ENCODE results near the gene SKIL. TPM values are rescaled to one million over a fixed set of nuclear protein-coding genes. Genes with fewer than 3 reads are reported as not detected.

SKIL gene
- total RNA-seq, 1 donor from 2014 or later = 123 TPM

DNA sequence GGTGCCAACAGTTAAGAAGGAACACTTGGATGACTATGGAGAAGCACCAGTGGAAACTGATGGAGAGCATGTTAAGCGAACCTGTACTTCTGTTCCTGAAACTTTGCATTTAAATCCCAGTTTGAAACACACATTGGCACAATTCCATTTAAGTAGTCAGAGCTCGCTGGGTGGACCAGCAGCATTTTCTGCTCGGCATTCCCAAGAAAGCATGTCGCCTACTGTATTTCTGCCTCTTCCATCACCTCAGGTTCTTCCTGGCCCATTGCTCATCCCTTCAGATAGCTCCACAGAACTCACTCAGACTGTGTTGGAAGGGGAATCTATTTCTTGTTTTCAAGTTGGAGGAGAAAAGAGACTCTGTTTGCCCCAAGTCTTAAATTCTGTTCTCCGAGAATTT, 3.0 kb downstream of the SKIL start:
- ATAC-seq (ENCODE audit: low read depth) (no peak), DNase-seq (no peak)
- intact Hi-C loops (cut with micrococcal nuclease) = no loop called here
- Mint-ChIP-seq H3K9me3 (peaks cover 3% of the 10 kb centered on the region), H3K4me1 (peaks cover 78% of the 10 kb centered on the region), H3K4me3 (peak overlapping the region; percentile 66), H3K27ac (peak overlapping the region; percentile 30), H3K27me3 (no peaks in the 10 kb centered on the region), H3K36me3 (ENCODE audit: low read depth) (peaks cover 61% of the 10 kb centered on the region)
- ChIA-PET CTCF (interaction anchor here (0.6 kb wide), 1 partner anchor 37 kb away, joined by 4 read pairs; no protein-coding TSS in a partner anchor), POLR2A (interaction anchor here (1.1 kb wide), 1 partner anchor 10 kb away, joined by 6 read pairs; no protein-coding TSS in a partner anchor)
- TF ChIP-seq, protein P1, sequence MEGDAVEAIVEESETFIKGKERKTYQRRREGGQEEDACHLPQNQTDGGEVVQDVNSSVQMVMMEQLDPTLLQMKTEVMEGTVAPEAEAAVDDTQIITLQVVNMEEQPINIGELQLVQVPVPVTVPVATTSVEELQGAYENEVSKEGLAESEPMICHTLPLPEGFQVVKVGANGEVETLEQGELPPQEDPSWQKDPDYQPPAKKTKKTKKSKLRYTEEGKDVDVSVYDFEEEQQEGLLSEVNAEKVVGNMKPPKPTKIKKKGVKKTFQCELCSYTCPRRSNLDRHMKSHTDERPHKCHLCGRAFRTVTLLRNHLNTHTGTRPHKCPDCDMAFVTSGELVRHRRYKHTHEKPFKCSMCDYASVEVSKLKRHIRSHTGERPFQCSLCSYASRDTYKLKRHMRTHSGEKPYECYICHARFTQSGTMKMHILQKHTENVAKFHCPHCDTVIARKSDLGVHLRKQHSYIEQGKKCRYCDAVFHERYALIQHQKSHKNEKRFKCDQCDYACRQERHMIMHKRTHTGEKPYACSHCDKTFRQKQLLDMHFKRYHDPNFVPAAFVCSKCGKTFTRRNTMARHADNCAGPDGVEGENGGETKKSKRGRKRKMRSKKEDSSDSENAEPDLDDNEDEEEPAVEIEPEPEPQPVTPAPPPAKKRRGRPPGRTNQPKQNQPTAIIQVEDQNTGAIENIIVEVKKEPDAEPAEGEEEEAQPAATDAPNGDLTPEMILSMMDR (IDR thresholded peaks at IDR 0.05) = no peak

DNA sequence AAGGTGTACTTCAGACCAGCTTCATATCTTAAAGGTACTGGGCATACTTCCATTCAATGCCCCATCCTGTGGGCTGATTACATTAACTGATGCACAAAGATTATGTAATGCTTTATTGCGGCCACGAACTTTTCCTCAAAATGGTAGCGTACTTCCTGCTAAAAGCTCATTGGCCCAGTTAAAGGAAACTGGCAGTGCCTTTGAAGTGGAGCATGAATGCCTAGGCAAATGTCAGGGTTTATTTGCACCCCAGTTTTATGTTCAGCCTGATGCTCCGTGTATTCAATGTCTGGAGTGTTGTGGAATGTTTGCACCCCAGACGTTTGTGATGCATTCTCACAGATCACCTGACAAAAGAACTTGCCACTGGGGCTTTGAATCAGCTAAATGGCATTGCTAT, 3.4 kb downstream of the SKIL start:
- H3K4me3 Mint-ChIP-seq = peak overlapping the region; percentile 66
- ATAC-seq (ENCODE audit: low read depth) (no peak), DNase-seq (no peak)
- peaks cover 74% of the 10 kb centered on the region for H3K4me1 Mint-ChIP-seq
- ChIA-PET POLR2A (interaction anchor here (0.6 to 1.1 kb wide), 2 partner anchors 10 to 12 kb away, joined by 5 to 6 read pairs; no protein-coding TSS in a partner anchor), CTCF (interaction anchor here (0.6 kb wide), 1 partner anchor 37 kb away, joined by 4 read pairs; no protein-coding TSS in a partner anchor)
- H3K27me3 Mint-ChIP-seq = no peaks in the 10 kb centered on the region
- peaks cover 3% of the 10 kb centered on the region for H3K9me3 Mint-ChIP-seq
- H3K36me3 Mint-ChIP-seq (ENCODE audit: low read depth) = peaks cover 61% of the 10 kb centered on the region
- H3K27ac Mint-ChIP-seq = no peak overlapping the region
- intact Hi-C loops (cut with micrococcal nuclease) = no loop called here
- TF ChIP-seq, protein P1 (IDR thresholded peaks at IDR 0.05) = no peak

DNA sequence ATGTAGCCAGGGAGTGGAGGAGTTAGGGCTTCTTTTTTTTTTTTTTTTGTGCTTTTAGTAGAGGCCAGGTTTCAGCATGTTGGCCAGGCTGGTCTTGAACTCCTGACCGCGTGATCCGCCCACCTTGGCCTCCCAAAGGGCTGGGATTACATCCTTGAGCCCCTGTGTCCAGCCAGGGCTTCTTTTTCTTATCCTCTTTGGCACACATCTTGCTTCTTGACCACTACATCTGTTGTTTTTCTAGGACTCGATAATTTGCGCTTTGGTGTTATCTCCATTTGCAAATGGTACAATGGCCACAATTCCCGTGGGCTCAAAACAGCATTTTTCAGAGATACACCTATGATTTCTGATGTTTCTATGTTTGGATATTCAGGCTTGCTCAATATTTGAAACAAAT, 4.2 kb downstream of the SKIL start:
- CTCF ChIA-PET = interaction anchor here (0.9 kb wide), 1 partner anchor 45 kb away, joined by 3 read pairs; no protein-coding TSS in a partner anchor

DNA sequence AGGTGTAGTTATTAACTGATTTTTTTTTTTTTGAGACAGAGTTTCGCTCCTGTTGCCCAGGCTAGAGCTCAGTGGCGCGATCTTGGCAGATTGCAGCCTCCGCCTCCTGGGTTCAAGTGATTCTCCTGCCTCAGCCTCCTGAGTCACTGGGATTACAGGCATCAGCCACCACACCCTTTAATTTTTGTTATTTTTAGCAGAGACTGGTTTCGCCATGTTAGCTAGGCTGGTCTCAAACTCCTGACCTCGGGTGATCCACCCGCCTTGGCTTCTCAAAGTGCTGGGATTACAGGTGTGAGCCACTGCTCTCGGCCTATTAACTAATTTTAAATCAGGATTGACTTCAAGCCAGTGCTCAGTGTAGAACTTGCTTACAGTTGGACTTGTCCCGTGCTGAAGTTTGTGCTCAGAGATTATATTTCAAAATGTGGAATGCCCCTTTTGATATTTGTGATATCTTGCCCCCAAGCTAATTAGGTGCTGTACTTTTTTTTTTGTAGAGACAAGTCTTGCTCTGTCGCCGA, 6.0 kb downstream of the SKIL start:
- Mint-ChIP-seq H3K27ac (no peak overlapping the region), H3K36me3 (ENCODE audit: low read depth) (peaks cover 63% of the 10 kb centered on the region), H3K27me3 (no peaks in the 10 kb centered on the region), H3K4me3 (peak overlapping the region; percentile 17), H3K9me3 (peaks cover 3% of the 10 kb centered on the region), H3K4me1 (peaks cover 84% of the 10 kb centered on the region)
- ChIA-PET CTCF (interaction anchor here (0.6 to 1.0 kb wide), 2 partner anchors 47 to 182 kb away, joined by 3 to 4 read pairs; partner anchors contain the start of gene PHC3), POLR2A (interaction anchor here (0.9 to 1.2 kb wide), 4 partner anchors 13 to 33 kb away, joined by 3 to 4 read pairs (median 4); no protein-coding TSS in a partner anchor)
- no peak for ATAC-seq (ENCODE audit: low read depth)
- TF ChIP-seq, protein P1 (IDR thresholded peaks at IDR 0.05) = no peak
- intact Hi-C loops (cut with micrococcal nuclease) = no loop called here
- no peak for DNase-seq

More for the DNA sequence above, 4.2 kb downstream of the SKIL start:
- Mint-ChIP-seq H3K9me3 (peaks cover 3% of the 10 kb centered on the region), H3K27ac (no peak overlapping the region), H3K36me3 (ENCODE audit: low read depth) (peaks cover 65% of the 10 kb centered on the region), H3K27me3 (no peaks in the 10 kb centered on the region), H3K4me3 (peak overlapping the region; percentile 66), H3K4me1 (peaks cover 72% of the 10 kb centered on the region)
- ATAC-seq (ENCODE audit: low read depth) (no peak), DNase-seq (no peak)
- intact Hi-C loops (cut with micrococcal nuclease) = no loop called here
- POLR2A ChIA-PET = no interaction called here
- TF ChIP-seq, protein P1 (IDR thresholded peaks at IDR 0.05) = no peak

DNA sequence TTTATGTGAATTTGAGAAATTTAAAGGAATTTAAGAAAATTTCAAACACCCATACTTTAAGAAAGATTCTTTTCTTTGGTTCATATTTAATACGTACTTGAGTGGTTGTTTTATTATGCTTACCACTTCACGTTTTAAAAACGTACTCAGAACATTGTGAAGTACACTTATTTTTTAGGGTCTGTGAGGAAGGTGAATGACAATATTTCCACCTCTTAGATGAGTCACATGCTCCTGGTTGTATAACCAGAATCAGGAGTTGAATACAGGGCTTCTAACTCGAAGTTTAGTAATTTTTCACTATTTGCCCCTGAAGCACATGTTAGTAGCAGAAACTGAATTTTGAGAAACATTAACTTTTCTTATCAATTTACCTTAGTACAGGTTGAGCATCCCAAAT, 7.5 kb downstream of the SKIL start:
- ChIA-PET POLR2A (interaction anchor here (0.6 to 3.3 kb wide), 2 partner anchors 8 to 554 kb away, joined by 3 to 45 read pairs; partner anchors contain the start of gene SKIL), CTCF (interaction anchor here (0.6 kb wide), 1 partner anchor 502 kb away, joined by 3 read pairs; no protein-coding TSS in a partner anchor)
- peak overlapping the region; percentile 11 for H3K27ac Mint-ChIP-seq
- no peaks in the 10 kb centered on the region for H3K27me3 Mint-ChIP-seq
- H3K4me1 Mint-ChIP-seq = peaks cover 79% of the 10 kb centered on the region
- peaks cover 3% of the 10 kb centered on the region for H3K9me3 Mint-ChIP-seq
- DNase-seq (no peak), ATAC-seq (ENCODE audit: low read depth) (no peak)
- H3K36me3 Mint-ChIP-seq (ENCODE audit: low read depth) = peaks cover 57% of the 10 kb centered on the region
- intact Hi-C loops (cut with micrococcal nuclease) = loop anchor here (5.0 kb wide), 1 partner anchor 143 kb away; the partner anchor contains the start of gene PRKCI
- no peak overlapping the region for H3K4me3 Mint-ChIP-seq
- TF ChIP-seq, protein P1 (IDR thresholded peaks at IDR 0.05) = no peak
